Fibroblast of lung (primary cell): Measurements from ENCODE around the gene ELP4.

Source experiments
- EZH2 ChIP-seq: IDR thresholded peaks from 2 replicates; pipeline ENCODE4 v1.5.1; 2012; ENCODE audit warnings: low read length, control low read depth, mild to moderate bottlenecking; ENCODE audit errors: missing control alignments
- TF ChIP-seq, protein P1 (sequence below), 2 donors: IDR thresholded peaks in 1 of 2; conservative IDR thresholded peaks in 1 of 2; 1 replicate in 1 of 2; 2 replicates in 1 of 2; pipeline ENCODE4 v1.5.1; 2011 to 2012; ENCODE audit warnings: low read length in 2 of 2, control low read depth in 1 of 2, inconsistent platforms in 1 of 2, low read depth in 1 of 2, mild to moderate bottlenecking in 1 of 2

DNA sequence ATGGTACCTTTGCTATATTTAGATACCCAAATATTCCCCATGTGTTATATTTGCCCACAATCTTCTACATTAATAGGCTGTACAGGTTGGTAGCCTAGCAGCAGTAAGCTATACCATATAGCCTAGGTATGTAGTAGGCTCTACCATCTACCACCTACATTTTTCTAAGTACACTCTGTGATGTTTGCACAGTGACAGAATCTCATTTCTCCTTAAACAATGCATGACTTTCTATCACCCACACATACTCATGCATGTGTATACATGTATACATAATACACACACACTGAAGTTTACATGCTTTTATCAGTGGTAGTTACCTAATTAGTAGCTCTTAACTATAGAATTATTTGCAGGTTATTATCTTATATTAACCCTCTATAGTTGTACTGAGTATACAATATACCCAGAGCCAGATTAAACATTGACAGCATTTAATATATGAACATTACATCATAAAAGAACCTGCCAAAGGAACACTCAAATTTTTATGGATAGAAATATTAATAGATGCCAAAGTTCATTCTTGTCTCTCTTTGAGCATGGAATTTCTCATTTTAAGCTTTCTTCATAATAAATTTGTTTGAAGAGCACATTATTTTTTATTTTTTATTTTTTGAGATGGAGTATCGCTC lies 51.4 kb downstream of the ELP4 start:
- TF ChIP-seq, protein P1, sequence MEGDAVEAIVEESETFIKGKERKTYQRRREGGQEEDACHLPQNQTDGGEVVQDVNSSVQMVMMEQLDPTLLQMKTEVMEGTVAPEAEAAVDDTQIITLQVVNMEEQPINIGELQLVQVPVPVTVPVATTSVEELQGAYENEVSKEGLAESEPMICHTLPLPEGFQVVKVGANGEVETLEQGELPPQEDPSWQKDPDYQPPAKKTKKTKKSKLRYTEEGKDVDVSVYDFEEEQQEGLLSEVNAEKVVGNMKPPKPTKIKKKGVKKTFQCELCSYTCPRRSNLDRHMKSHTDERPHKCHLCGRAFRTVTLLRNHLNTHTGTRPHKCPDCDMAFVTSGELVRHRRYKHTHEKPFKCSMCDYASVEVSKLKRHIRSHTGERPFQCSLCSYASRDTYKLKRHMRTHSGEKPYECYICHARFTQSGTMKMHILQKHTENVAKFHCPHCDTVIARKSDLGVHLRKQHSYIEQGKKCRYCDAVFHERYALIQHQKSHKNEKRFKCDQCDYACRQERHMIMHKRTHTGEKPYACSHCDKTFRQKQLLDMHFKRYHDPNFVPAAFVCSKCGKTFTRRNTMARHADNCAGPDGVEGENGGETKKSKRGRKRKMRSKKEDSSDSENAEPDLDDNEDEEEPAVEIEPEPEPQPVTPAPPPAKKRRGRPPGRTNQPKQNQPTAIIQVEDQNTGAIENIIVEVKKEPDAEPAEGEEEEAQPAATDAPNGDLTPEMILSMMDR (conservative IDR thresholded peaks at IDR 0.05 in 1 of 2, IDR thresholded peaks at IDR 0.05 in 1 of 2; ENCODE audit: low read depth in 1 of 2, low read length in 2 of 2): no peak
- TF ChIP-seq EZH2: no peak
